HG03520 (cell line): ENCODE data around the gene EMP2.
"Not testable (repeated sequence)": the region's sequence is repeated elsewhere in the genome, so short reads cannot be mapped to it uniquely, and the experiment has no call there.

Experiments
- ATAC-seq: cut with Tn5 transposase; IDR thresholded peaks from one replicate; pipeline ENCODE4 v1.9.1; 2021; ENCODE audit warnings: mild to moderate bottlenecking, moderate library complexity; ENCODE audit not compliant: unreplicated experiment

Gene EMP2

DNA sequence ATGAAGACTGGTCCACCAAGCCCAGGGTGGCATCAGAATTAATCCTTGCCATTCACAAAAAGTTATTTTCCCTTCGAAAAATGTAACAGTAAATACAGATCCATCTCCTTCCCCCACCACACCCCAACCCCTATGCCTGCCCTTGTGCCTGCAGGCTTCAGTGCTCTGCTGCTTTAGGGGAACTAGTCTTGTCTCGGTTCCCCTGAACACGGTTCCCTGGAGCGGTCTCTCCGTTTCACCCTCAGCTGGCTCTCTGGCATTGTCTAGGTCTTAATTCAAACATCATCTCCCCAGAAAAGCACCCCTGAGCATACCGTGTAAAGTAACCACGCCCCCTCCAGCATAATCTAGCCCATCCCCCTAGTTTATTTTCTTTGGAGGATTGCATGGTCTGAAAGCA, 25.8 kb downstream of the EMP2 start:
- ATAC-seq: no peak

- peak; percentile 91 for ATAC-seq
These were observed 27.4 kb downstream of the EMP2 start for GRCh38 chr16:10552998-10553491.

DNA sequence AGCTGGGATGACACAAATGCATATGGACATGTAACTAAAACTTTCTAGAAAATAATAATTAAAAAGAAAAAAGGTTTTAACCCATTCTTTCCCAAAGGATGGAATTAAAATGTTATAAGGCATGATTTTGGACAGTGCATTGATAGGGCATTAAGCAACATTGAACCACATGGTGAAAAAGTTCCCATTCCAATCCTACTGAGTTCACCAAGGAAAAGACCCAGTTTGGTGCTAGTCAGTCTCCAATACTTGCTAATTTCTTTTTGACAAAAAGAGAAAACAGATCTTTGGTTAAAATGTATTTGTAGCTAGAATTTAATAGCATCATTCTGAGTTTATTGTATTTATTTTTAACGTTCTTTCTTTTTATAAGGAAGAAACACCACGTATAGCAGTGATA, 28.1 kb downstream of the EMP2 start:
- no peak for ATAC-seq

DNA sequence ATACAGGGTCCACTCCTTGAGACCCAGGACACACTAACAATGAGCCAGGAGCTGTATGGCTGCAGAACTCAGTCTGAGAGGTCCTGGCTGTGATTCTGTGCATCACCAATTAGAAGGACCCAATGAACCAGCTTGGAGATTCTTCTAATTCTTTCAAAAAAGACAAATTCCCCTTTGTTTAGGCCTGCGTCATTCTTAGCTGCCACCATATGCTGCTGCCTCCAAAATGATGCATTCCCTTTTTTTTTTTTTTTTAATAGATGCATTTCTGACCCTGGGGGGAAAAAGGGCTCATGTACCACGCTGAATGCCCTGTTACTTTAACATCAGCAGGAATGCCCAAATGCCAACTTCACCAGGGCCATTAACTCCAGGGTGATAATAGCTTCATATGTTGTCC, 28.5 kb downstream of the EMP2 start:
- no peak for ATAC-seq

- ATAC-seq: no peak
These were observed 32.0 kb downstream of the EMP2 start for GRCh38 chr16:10548404-10548803.

DNA sequence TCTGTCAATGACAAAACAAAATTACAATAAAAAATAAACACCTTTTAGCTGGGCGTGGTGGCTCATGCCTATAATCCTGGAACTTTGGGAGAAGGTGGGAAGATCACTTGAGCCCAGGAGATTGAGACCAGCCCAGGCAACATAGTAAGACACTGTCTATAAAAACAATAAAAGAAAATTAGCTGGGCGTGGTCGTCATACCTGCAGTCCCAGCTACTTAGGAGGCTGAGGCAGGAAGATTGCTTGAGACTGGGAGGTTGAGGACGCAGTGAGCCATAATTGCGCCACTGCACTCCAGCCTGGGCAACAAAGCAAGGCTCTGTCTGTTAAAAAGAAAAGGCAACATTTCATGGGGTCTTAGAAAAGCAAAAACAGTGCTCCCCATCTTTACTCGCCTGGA, 32.7 kb downstream of the EMP2 start:
- no peak for ATAC-seq

- no peak for ATAC-seq
These were observed 37.0 kb downstream of the EMP2 start for GRCh38 chr16:10543231-10543977.

DNA sequence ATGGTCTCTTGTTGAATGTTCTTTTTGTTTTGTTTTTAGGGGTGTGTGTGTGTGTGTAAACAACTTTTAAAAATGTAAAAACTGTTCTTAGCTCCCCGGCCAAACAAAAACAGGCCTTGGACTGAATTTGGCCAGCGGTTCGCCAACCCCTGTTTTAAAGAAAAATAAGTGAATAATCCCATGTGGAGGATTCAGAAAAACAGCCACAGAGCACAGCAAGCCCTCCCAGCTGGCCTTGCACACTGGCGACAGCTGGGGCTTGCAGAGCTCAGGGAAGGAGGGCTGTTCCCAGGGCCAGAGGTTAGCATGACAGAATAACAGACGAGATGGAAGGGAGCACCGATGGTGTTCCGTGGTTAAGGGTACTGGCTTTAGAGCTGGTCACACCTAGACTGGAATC, 39.0 kb downstream of the EMP2 start:
- ATAC-seq: no peak

DNA sequence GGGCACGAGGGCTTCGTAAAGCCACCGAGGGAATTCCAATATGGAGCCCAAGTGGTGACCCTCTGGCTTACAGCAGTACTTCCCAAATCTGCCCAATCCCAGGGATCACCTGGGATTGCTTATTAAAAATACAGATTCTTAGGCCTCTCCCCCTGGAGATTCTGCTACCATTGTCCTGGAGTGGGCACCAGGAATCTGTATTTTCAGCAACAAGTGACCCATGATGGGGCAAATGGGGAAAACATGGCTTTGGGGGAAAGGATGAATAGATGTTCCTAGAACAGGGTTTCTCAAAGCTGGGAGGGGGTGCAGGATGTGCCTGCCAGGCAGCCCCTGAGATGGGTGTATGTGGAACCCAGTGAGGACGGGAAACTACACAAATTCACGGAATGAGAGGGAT, 40.6 kb downstream of the EMP2 start:
- no peak for ATAC-seq

- ATAC-seq: no peak
These were observed 41.2 kb downstream of the EMP2 start for GRCh38 chr16:10539236-10539635.

DNA sequence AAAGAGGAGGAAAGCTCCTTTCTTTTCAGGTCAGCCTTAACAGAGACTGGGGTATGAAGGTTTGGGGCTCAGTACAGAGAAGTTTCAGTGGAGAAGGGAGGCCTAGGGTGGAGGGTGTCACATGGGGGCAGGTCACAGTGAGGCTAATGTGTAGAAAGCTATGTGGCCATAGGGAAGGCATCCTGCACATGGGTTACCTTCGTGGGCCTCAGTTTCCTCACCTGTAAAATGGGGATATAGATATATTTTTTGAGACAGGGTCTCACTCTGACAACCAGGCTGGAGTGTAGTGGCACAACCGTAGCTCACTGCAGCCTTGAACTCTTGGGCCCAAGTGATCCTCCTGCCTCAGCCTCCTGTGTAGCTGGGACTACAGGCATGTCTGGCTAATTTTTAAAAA, 41.8 kb downstream of the EMP2 start:
- ATAC-seq: no peak

DNA sequence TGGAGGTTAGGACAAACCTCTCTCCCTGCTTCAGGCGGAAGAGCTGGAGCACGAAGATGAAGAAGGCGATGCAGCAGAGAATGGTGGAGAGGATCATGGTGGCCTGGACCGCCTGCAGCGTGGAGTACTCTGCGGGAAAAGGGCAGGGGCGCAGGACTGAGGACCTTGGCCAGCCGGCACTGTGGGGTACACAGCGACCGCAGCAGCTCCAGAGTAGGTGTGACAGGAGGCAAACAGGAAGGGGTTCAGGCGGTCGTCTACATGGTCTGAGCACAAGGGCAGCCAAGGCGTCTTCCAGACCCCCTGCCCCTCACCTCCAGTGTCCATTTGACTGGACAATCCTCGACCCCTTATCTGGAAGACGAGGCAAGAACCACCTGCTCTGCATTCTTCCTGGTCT, 42.5 kb downstream of the EMP2 start:
- no peak for ATAC-seq

GRCh38 chr16:10536814-10537389, 43.5 kb downstream of the EMP2 start:
- no peak for ATAC-seq

- not testable (repeated sequence) for ATAC-seq
These were observed 44.1 kb downstream of the EMP2 start for GRCh38 chr16:10536328-10536727.

DNA sequence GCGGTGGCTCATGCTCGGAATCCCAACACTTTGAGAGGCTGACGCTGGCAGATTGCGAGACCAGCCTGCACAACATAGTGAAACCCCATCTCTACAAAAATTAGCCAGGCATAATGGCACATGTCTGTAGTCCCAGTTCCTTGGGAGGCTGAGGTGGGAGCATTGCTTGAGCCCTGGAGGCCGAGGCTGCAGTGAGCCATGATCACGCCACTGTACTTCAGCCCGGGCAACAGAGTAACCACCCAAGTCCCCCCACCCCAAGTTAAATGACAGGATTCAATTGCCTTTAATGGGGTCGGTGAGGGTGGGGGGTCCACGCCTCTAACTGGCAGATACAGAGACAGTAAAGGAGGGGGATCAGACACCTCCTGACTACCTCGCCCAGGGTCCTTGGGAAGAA, 44.9 kb downstream of the EMP2 start:
- ATAC-seq: no peak

- ATAC-seq: no peak
These were observed 45.6 kb downstream of the EMP2 start for GRCh38 chr16:10534748-10535147.

- ATAC-seq: not testable (repeated sequence)
These were observed 46.8 kb downstream of the EMP2 start for GRCh38 chr16:10533612-10534011.

DNA sequence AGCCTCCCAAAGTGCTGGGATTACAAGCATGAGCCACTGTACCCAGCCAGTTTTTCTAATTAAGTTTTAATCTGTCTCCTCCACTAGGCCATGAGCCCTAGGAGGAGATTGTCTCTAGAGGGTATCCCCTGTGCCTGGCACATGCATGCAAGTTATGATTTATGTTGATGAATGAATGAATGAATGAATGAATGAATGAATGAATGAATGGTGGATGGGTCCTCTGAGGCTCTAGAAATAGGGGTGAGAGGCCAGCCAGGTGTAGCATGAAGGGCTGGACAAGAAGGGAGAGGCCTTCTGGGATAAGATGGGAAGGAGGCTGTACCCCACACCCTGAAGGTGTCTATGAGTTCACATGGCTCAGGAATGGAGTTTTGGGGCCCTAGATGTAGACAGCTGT, 48.8 kb downstream of the EMP2 start:
- ATAC-seq: no peak

DNA sequence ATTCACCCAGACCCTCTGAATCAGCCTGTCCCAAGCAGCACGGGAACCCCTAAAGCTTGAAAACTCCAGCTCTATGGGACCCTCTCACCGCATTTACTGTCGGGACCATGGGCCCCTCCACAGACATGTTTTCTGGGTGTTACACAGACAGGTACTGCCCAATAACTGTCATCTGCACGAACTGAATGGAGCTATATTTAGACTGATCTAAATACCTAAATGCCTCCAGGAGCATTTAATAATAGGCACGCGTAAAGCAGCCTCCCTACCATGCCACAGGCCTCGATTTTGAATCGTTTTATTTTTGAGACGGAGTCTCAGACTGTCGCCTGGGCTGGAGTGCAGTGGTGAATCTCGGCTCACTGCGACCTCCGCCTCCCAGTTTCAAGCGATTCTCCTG, 49.7 kb downstream of the EMP2 start:
- ATAC-seq: no peak

- ATAC-seq: no peak
These were observed 50.3 kb downstream of the EMP2 start for GRCh38 chr16:10529895-10530669.

DNA sequence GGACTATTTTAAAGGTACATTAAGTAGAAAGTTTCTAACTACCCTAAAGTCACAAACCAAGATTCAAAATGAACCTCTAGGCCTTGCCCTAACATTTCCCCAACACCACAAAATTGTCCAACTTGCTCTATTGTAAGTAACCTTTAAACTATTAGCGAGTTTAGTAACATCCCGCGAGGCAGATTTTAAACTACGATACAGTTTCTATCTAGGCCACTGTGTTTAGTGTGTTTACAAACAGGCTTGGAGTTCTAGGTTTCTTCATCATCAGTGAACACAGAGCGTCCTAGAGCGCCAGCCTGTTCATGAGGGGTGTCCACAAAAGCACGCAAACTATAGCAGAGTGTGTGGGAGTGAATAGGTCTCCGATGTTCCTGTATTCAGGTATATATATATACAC, 51.8 kb downstream of the EMP2 start:
- no peak for ATAC-seq

DNA sequence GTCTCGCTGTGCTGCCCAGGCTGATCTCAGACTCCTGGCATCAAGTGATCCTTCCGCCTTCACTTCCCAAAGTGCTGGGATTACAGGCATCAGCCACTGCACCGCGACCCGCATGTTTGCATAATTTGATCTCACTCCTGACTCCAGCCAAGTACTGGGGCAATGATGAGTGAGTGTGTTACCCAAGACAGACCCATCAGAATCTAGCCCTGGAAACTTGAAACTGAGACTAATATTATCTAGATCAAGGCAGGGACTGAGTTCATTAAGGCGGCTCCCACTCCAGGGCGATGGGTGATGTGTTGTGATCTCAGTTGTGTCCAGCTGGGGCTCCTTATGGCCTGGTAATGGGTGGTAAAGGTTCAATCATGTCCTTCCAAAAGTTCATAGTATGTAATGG, 53.4 kb downstream of the EMP2 start:
- ATAC-seq: no peak
